T-cell (primary cell): ENCODE data around the gene KIF19. TPM values are rescaled to one million over a fixed set of nuclear protein-coding genes. Genes with fewer than 3 reads are reported as not detected.

ENCODE experiments used
- ATAC-seq, 4 experiments: fragments of 200-7000 bp in 3 of 4; fragments of 150-1000 bp in 1 of 4; cut with Tn5 transposase; replicated peaks in 1 of 4; 1 replicate in 3 of 4; 2 replicates in 1 of 4; pipeline ENCODE4 v1.10.0; 2021; ENCODE audit warnings: moderate library complexity in 3 of 4, mild to moderate bottlenecking in 2 of 4, moderate number of reproducible peaks in 1 of 4
- CTCF ChIA-PET, 2 donors: fragments of 300-600 bp; sonication (Branson Sonifier 250); formaldehyde crosslinking; loops; one replicate each; lab custom pipeline; 2022; ENCODE audit warnings: antibody characterized with exemption in 2 of 2; lab: Charles Lee
- POLR2A ChIA-PET, 2 donors: fragments of 300-600 bp; sonication (Branson Sonifier 250); formaldehyde crosslinking; loops; one replicate each; lab custom pipeline; 2022; ENCODE audit warnings: antibody characterized with exemption in 2 of 2; lab: Charles Lee
- DNase-seq, 35 experiments: peaks; one replicate each; pipeline versions ENCODE4 v3.0.0 to v3.0.0-alpha.2; 2013 to 2023
- H3K27ac ChIP-seq: one replicate; pipeline ENCODE4 v1.5.1; 2013; ENCODE audit warnings: low read length
- H3K27me3 ChIP-seq, 2 experiments: replicated peaks in 1 of 2; 1 replicate in 1 of 2; 2 replicates in 1 of 2; pipeline versions ENCODE4 v1.6.1 to v1.7.0; 2013; ENCODE audit warnings: low read length in 1 of 2, mixed read lengths in 1 of 2; ENCODE audit not compliant: control insufficient read depth in 2 of 2, insufficient read depth in 2 of 2; ENCODE audit errors: extremely low read depth in 1 of 2
- H3K36me3 ChIP-seq, 2 donors: 1 replicate in 1 of 2; 2 replicates in 1 of 2; pipeline versions ENCODE4 v1.6.1 to v1.7.0; 2013; ENCODE audit warnings: low read length in 1 of 2; ENCODE audit not compliant: control insufficient read depth in 2 of 2, insufficient read depth in 1 of 2; ENCODE audit errors: extremely low read depth in 1 of 2
- H3K4me1 ChIP-seq, 2 experiments: 1 replicate in 1 of 2; 2 replicates in 1 of 2; pipeline versions ENCODE4 v1.6.1 to v1.7.0; 2013; ENCODE audit warnings: low read length in 2 of 2, mixed read lengths in 1 of 2; ENCODE audit not compliant: insufficient read depth in 2 of 2, control insufficient read depth in 1 of 2; ENCODE audit errors: extremely low read depth in 1 of 2
- H3K4me3 ChIP-seq, 2 donors: 1 replicate in 1 of 2; 2 replicates in 1 of 2; pipeline versions ENCODE4 v1.5.1 to v1.7.0; 2013; ENCODE audit warnings: mild to moderate bottlenecking in 2 of 2, low read length in 1 of 2, moderate library complexity in 1 of 2; ENCODE audit not compliant: control insufficient read depth in 1 of 2; ENCODE audit errors: extremely low read depth in 1 of 2
- H3K9me3 ChIP-seq: 2 replicates; pipeline ENCODE4 v1.7.0; 2013
- H3K27ac Mint-ChIP-seq, 2 donors: one replicate each; pipeline ENCODE4 v1.8.0; 2020 to 2021; ENCODE audit warnings: mild to moderate bottlenecking in 2 of 2, mixed read lengths in 2 of 2
- H3K27me3 Mint-ChIP-seq, 2 donors: one replicate each; pipeline ENCODE4 v1.8.0; 2021 to 2022; ENCODE audit warnings: mixed read lengths in 2 of 2
- H3K36me3 Mint-ChIP-seq: one replicate; pipeline ENCODE4 v1.8.0; 2021; ENCODE audit warnings: mixed read lengths
- H3K4me1 Mint-ChIP-seq, 3 donors: one replicate each; pipeline ENCODE4 v1.8.0; 2020 to 2022; ENCODE audit warnings: mixed read lengths in 3 of 3, mild to moderate bottlenecking in 1 of 3
- H3K4me3 Mint-ChIP-seq, 3 donors: one replicate each; pipeline ENCODE4 v1.8.0; 2020 to 2022; ENCODE audit warnings: mild to moderate bottlenecking in 3 of 3, mixed read lengths in 3 of 3, moderate library complexity in 3 of 3
- H3K9me3 Mint-ChIP-seq, 3 donors: one replicate each; pipeline ENCODE4 v1.8.0; 2020 to 2022; ENCODE audit warnings: mixed read lengths in 3 of 3
- WGBS: methylation state at CpG from one replicate; pipeline ENCODE4 v1.1.5; 2013; ENCODE audit warnings: missing lambda C conversion rate; ENCODE audit not compliant: insufficient coverage; 5-methylcytosine and 5-hydroxymethylcytosine counted together
- total RNA-seq, 35 experiments: library from RNA in 6 of 35; stranded (reverse) in 6 of 35; fragments of 120-200 nt in 1 of 35; gene quantifications; one replicate each; pipeline versions ENCODE4 v1.2.1 to v1.2.4 and lab custom pipeline; 2013 to 2026

The KIF19 gene
- total RNA-seq, 5 donors from 2014 or later (not counting 1 experiment from before 2014, with no cell fraction given) = 0.20 to 2.0 (median 0.53) TPM

- Mint-ChIP-seq H3K4me1 (peaks cover 4 to 12% (median 6%) of the 10 kb centered on the region in 3 donors), H3K27me3 (peaks cover 36 to 62% of the 10 kb centered on the region in 2 donors), H3K27ac (no peak overlapping the region), H3K36me3 (no peaks in the 10 kb centered on the region), H3K9me3 (no peaks in the 10 kb centered on the region), H3K4me3 (no peak overlapping the region)
- Histone ChIP-seq H3K27me3 (peaks cover 0 to 87% of the 10 kb centered on the region in 2 experiments), H3K4me3 (no peak overlapping the region), H3K36me3 (no peaks in the 10 kb centered on the region), H3K4me1 (peaks cover 0 to 30% of the 10 kb centered on the region in 2 experiments), H3K27ac (no peak overlapping the region), H3K9me3 (no peaks in the 10 kb centered on the region)
- DNase-seq (peak in 31 of 35 experiments; percentile 17 to 64 (median 37)), ATAC-seq (peak; percentile 51 to 72 (median 63))
- POLR2A ChIA-PET = no interaction called here
- WGBS = 8% methylated on average over 22 of the region's 29 CpGs
- CTCF ChIA-PET = no interaction called here
These were observed 28.1 kb downstream of the KIF19 start for GRCh38 chr17:74354123-74354522.

- ATAC-seq (no peak), DNase-seq (no peak)
- H3K4me3 Mint-ChIP-seq = no peak overlapping the region
- H3K36me3 Mint-ChIP-seq = no peaks in the 10 kb centered on the region
- H3K27ac Mint-ChIP-seq = no peak overlapping the region
- peaks cover 4 to 12% (median 6%) of the 10 kb centered on the region in 3 donors for H3K4me1 Mint-ChIP-seq
- peaks cover 36 to 66% of the 10 kb centered on the region in 2 donors for H3K27me3 Mint-ChIP-seq
- CTCF ChIA-PET = no interaction called here
- Histone ChIP-seq H3K36me3 (no peaks in the 10 kb centered on the region), H3K4me3 (no peak overlapping the region), H3K4me1 (peaks cover 0 to 30% of the 10 kb centered on the region in 2 experiments), H3K27me3 (peaks cover 0 to 88% of the 10 kb centered on the region in 2 experiments), H3K27ac (no peak overlapping the region), H3K9me3 (no peaks in the 10 kb centered on the region)
- no peaks in the 10 kb centered on the region for H3K9me3 Mint-ChIP-seq
- WGBS = 50% methylated on average over 2 of the region's 10 CpGs
- POLR2A ChIA-PET = no interaction called here
These were observed 28.5 kb downstream of the KIF19 start for GRCh38 chr17:74354561-74354960.

GRCh38 chr17:74355065-74355464 is 29.0 kb downstream of the KIF19 start:
- Histone ChIP-seq H3K4me3 (no peak overlapping the region), H3K9me3 (no peaks in the 10 kb centered on the region), H3K27me3 (peaks cover 0 to 91% of the 10 kb centered on the region in 2 experiments), H3K27ac (no peak overlapping the region), H3K4me1 (peaks cover 0 to 30% of the 10 kb centered on the region in 2 experiments), H3K36me3 (no peaks in the 10 kb centered on the region)
- peaks cover 4 to 12% (median 6%) of the 10 kb centered on the region in 3 donors for H3K4me1 Mint-ChIP-seq
- no peak for DNase-seq
- H3K27me3 Mint-ChIP-seq = peaks cover 33 to 65% of the 10 kb centered on the region in 2 donors
- H3K27ac Mint-ChIP-seq = no peak overlapping the region
- CTCF ChIA-PET = no interaction called here
- POLR2A ChIA-PET = no interaction called here
- H3K9me3 Mint-ChIP-seq = no peaks in the 10 kb centered on the region
- no peak for ATAC-seq
- 97% methylated on average over 6 of the region's 8 CpGs for WGBS
- H3K36me3 Mint-ChIP-seq = no peaks in the 10 kb centered on the region
- no peak overlapping the region for H3K4me3 Mint-ChIP-seq

- H3K4me1 Mint-ChIP-seq = peaks cover 6 to 10% (median 9%) of the 10 kb centered on the region in 3 donors
- WGBS = 4% methylated on average over 105 of the region's 105 CpGs
- POLR2A ChIA-PET = no interaction called here
- H3K27me3 Mint-ChIP-seq = peaks cover 38 to 71% of the 10 kb centered on the region in 2 donors
- no peak overlapping the region for H3K27ac ChIP-seq
- peak overlapping the region in 2 of 3 donors; percentile 17 to 29 for H3K4me3 Mint-ChIP-seq
- CTCF ChIA-PET = interaction anchor here (0.6 to 1.3 kb wide), 4 partner anchors 11 to 41 kb away, joined by 3 to 13 read pairs (median 7); no protein-coding TSS in a partner anchor
- H3K27me3 ChIP-seq = peaks cover 0 to 93% of the 10 kb centered on the region in 2 experiments
- H3K4me3 ChIP-seq = peak overlapping the region in 1 of 2 donors; percentile 38
- DNase-seq = peak in 7 of 35 experiments; percentile 10 to 37 (median 18)
- H3K36me3 ChIP-seq = no peaks in the 10 kb centered on the region
- H3K36me3 Mint-ChIP-seq = no peaks in the 10 kb centered on the region
- no peak overlapping the region for H3K27ac Mint-ChIP-seq
- H3K4me1 ChIP-seq = peaks cover 0 to 32% of the 10 kb centered on the region in 2 experiments
- H3K9me3 Mint-ChIP-seq = no peaks in the 10 kb centered on the region
- ATAC-seq = peak; percentile 39 to 58 (median 46)
- H3K9me3 ChIP-seq = no peaks in the 10 kb centered on the region
These were observed 30.8 kb downstream of the KIF19 start for GRCh38 chr17:74356646-74357465.

- no peaks in the 10 kb centered on the region for H3K36me3 Mint-ChIP-seq
- WGBS = 23% methylated on average over 32 of the region's 32 CpGs
- H3K4me1 Mint-ChIP-seq = peaks cover 6 to 10% (median 9%) of the 10 kb centered on the region in 3 donors
- H3K27ac Mint-ChIP-seq = no peak overlapping the region
- peak overlapping the region in 1 of 3 donors; percentile 23 for H3K4me3 Mint-ChIP-seq
- no peaks in the 10 kb centered on the region for H3K9me3 ChIP-seq
- no peaks in the 10 kb centered on the region for H3K36me3 ChIP-seq
- ATAC-seq (no peak), DNase-seq (no peak)
- H3K27ac ChIP-seq = no peak overlapping the region
- H3K4me1 ChIP-seq = peaks cover 0 to 28% of the 10 kb centered on the region in 2 experiments
- peaks cover 38 to 70% of the 10 kb centered on the region in 2 donors for H3K27me3 Mint-ChIP-seq
- H3K4me3 ChIP-seq = no peak overlapping the region
- peaks cover 0 to 94% of the 10 kb centered on the region in 2 experiments for H3K27me3 ChIP-seq
- ChIA-PET POLR2A (no interaction called here), CTCF (interaction anchor here (0.6 to 1.3 kb wide), 4 partner anchors 10 to 41 kb away, joined by 3 to 13 read pairs (median 4); no protein-coding TSS in a partner anchor)
- H3K9me3 Mint-ChIP-seq = no peaks in the 10 kb centered on the region
These were observed 31.4 kb downstream of the KIF19 start for GRCh38 chr17:74357466-74357809.

- Mint-ChIP-seq H3K27ac (no peak overlapping the region), H3K9me3 (no peaks in the 10 kb centered on the region), H3K36me3 (no peaks in the 10 kb centered on the region), H3K4me3 (peak overlapping the region in 1 of 3 donors; percentile 18), H3K27me3 (peaks cover 33 to 61% of the 10 kb centered on the region in 2 donors), H3K4me1 (peaks cover 5 to 10% (median 9%) of the 10 kb centered on the region in 3 donors)
- ChIA-PET CTCF (interaction anchor here in 1 of 2 donors (1.0 kb wide), 1 partner anchor 10 kb away, joined by 3 read pairs; no protein-coding TSS in a partner anchor), POLR2A (no interaction called here)
- Histone ChIP-seq H3K36me3 (no peaks in the 10 kb centered on the region), H3K27ac (no peak overlapping the region), H3K9me3 (no peaks in the 10 kb centered on the region), H3K4me1 (peaks cover 0 to 27% of the 10 kb centered on the region in 2 experiments), H3K4me3 (no peak overlapping the region), H3K27me3 (peaks cover 0 to 89% of the 10 kb centered on the region in 2 experiments)
- ATAC-seq (no peak), DNase-seq (no peak)
- WGBS = 100% methylated on average over 2 of the region's 9 CpGs
These were observed 32.7 kb downstream of the KIF19 start for GRCh38 chr17:74358697-74359096.
